Fibroblast of the aortic adventitia (primary cell): Measurements from ENCODE around the gene ZFP14. TPM values are rescaled to one million over a fixed set of nuclear protein-coding genes. Genes with fewer than 3 reads are reported as not detected.

ENCODE experiments used
- DNase-seq: peaks from one replicate; pipeline ENCODE4 v3.0.0-alpha.2; 2010; ENCODE audit warnings: low read depth
- H3K4me3 ChIP-seq: 2 replicates; pipeline ENCODE4 v1.5.1; 2011; ENCODE audit warnings: low read depth, mild to moderate bottlenecking, control low read depth, low read length, moderate library complexity
- total RNA-seq: library from RNA; depleted of rRNA; stranded (reverse); fragments of >200 nt; gene quantifications from 2 replicates; pipeline ENCODE4 v1.2.3, GENCODE V29; 2012; ENCODE audit warnings: low replicate concordance
- TF ChIP-seq, protein P1 (sequence below): IDR thresholded peaks from 2 replicates; pipeline ENCODE4 v1.5.1; 2011; ENCODE audit warnings: mild to moderate bottlenecking, low read length, control low read depth, inconsistent platforms; ENCODE audit not compliant: insufficient read depth

ZFP14 gene
- total RNA-seq, 1 donor: 3.2 TPM

DNA sequence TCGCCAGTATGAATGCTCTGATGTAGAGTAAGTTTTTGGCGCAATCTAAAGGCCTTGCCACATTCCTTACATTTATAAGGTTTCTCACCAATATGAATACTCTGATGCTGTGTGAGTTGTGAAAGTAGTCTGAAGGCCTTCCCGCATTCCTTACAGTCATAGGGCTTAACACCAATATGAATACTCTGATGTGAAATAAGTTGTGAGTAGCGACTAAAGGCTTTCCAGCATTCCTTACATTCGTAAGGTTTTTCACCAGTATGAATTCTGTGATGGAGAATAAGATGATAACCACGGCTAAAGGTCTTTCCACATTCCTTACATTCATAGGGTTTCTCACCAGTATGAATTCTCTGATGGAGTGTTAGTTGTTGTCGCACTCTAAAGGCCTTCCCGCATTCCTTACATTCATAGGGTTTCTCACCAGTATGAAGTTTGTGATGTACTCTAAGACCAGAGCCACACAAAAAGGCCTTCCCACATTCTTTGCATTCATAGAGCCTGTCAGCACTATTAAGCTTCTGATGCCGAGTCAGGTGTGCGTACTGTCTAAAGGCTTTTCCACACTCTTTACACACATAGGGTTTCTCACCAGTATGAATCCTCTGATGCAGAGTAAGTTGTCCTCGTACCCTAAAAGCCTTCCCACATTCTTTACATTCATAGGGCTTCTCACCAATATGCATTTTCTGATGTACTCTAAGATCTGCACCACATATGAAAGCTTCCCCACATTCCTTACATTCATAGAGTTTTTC is 14.1 kb upstream of the ZFP14 start:
- no peak for DNase-seq
- no peak overlapping the region for H3K4me3 ChIP-seq
- TF ChIP-seq, protein P1, sequence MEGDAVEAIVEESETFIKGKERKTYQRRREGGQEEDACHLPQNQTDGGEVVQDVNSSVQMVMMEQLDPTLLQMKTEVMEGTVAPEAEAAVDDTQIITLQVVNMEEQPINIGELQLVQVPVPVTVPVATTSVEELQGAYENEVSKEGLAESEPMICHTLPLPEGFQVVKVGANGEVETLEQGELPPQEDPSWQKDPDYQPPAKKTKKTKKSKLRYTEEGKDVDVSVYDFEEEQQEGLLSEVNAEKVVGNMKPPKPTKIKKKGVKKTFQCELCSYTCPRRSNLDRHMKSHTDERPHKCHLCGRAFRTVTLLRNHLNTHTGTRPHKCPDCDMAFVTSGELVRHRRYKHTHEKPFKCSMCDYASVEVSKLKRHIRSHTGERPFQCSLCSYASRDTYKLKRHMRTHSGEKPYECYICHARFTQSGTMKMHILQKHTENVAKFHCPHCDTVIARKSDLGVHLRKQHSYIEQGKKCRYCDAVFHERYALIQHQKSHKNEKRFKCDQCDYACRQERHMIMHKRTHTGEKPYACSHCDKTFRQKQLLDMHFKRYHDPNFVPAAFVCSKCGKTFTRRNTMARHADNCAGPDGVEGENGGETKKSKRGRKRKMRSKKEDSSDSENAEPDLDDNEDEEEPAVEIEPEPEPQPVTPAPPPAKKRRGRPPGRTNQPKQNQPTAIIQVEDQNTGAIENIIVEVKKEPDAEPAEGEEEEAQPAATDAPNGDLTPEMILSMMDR: no peak

DNA sequence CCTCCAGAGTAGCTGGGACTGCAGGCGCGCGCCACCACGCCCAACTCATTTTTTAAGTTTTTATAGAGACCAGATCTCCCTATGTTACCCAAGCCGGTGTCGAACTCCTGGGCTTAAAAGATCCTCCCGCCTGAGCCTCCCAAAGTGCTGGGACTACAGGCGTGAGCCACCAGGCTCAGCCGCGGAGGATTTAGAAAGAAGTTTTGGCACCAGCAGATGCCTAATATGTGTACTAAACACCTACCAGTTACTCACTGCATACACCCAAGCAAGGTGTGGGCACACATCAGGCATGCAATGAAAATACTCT is 464 bp upstream of the ZFP14 start:
- H3K4me3 ChIP-seq: peak overlapping the region; percentile 90
- no peak for DNase-seq
- TF ChIP-seq, protein P1: no peak

DNA sequence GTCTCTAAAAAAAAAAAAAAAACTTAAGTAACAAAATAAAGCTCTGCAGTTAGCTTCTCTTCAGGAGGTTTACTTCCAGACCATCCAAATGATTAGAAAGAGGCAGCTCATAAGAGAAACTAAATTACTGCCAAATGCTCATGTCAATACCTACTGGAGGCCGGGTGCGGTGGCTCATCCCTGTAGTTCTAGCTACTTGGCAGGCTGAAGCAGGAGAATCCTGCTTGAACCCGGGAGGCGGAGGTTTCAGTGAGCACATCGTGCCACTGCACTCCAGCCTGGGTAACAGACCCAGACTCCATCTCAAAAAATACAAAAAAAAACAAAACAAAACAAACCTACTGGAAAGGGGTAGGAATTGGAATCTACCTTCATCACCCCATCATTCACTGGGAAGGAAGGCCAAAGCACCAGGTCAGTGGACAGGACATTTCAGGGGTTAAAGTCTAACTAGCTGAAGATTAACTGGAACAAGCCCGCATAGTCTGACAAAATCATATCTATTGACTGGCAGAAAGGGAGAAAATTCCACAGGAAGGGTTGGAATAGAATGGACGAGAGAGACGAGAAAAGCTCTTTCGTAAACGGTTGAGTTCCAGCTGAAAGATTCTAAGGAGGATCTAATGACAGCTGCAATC is 1.3 kb downstream of the ZFP14 start:
- H3K4me3 ChIP-seq: peak overlapping the region; percentile 90
- TF ChIP-seq, protein P1: no peak
- DNase-seq: no peak

DNA sequence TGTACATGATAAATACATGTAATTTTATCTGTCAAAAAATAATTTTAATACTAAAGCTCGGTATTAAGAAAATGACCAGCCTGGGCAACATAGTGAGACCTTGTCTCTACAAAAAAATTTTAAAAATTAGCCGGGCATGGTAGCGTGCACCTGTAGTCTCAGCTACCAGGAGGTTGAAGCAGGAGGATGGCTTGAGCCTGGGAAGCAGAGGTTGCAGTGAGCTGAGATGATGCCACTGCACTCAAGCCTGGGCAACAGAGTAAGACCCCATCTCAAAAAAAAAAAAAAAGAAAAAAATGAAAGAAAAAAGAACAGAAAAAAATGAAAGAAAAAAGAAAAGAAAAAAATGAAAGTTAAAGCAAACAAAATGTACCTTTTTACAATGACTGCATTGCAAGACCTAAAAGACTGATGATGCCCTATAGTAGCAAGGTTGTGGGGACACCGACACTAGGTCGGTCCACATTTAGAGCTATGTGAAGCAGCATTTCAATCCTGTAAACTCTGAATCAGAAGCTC is 5.3 kb downstream of the ZFP14 start:
- TF ChIP-seq, protein P1: no peak
- no peak for DNase-seq
- H3K4me3 ChIP-seq: no peak overlapping the region

DNA sequence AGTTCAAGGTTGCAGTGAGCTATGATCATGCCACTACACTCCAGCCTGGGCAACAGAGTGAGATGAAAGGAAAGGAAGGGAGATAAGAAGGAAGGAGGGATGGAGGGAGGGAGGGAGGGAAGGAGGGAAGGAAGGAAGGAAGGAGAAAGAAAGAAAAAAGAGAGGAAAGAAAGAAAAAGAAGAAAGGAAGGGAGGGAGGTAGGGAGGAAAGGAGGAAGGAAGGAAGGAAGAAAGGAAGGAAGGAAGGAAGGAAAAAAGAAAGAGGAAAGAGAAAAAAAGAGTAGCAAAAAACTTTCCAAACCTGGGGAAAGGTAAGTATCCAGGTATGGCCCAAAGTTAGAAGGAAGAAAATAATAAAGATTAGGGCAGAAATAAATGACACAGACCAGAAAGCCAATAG is 7.1 kb downstream of the ZFP14 start:
- TF ChIP-seq, protein P1: no peak
- H3K4me3 ChIP-seq: no peak overlapping the region
- no peak for DNase-seq

DNA sequence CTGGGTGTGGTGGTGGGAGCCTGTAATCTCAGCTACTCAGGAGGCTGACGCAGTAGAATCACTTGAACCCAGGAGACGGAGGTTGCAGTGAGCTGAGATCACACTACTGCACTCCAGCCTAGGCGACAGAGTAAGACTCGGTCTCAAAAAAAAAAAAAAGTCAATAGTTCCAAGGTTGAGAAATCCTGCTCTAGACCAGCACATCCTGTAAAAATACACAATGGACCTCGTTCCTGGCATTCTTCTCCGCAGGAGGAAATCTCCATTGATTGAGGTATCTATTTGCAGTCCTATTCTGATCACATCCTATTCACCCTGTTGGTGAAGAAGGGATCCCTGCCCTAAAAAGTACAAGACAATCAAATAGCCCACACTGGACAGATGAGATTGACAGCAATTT is 15.2 kb downstream of the ZFP14 start:
- TF ChIP-seq, protein P1: no peak
- H3K4me3 ChIP-seq: no peak overlapping the region
- DNase-seq: no peak
